CD4-positive, alpha-beta T cell treated with Interleukin-15 for 1 hour (primary cell): ENCODE data around the gene ZSCAN4.

Experiments
- DNase-seq: peaks from one replicate; pipeline ENCODE4 v3.0.0-alpha.2; 2020

The ZSCAN4 gene

GRCh38 chr19:57686727-57687126, 18.0 kb downstream of the ZSCAN4 start:
- DNase-seq = no peak

- DNase-seq = no peak
These were observed 18.8 kb downstream of the ZSCAN4 start for GRCh38 chr19:57687363-57688010.

GRCh38 chr19:57688011-57688763, 19.5 kb downstream of the ZSCAN4 start:
- no peak for DNase-seq

GRCh38 chr19:57689750-57690149, 21.0 kb downstream of the ZSCAN4 start:
- DNase-seq = no peak

- no peak for DNase-seq
These were observed 32.9 kb downstream of the ZSCAN4 start for GRCh38 chr19:57701625-57702024.

- DNase-seq = no peak
These were observed 37.6 kb downstream of the ZSCAN4 start for GRCh38 chr19:57706346-57706745.

- DNase-seq = peak; percentile 72
These were observed 40.1 kb downstream of the ZSCAN4 start, which contains the start of gene ZNF154 for GRCh38 chr19:57708641-57709361. TSS of gene ZNF154 (minus strand) at chr19:57709204. CDS start at chr19:57708971, 233 bp downstream.

GRCh38 chr19:57709616-57710015, 40.9 kb downstream of the ZSCAN4 start:
- no peak for DNase-seq

- DNase-seq = no peak
These were observed 43.5 kb downstream of the ZSCAN4 start for GRCh38 chr19:57712222-57712621.

- no peak for DNase-seq
These were observed 50.7 kb downstream of the ZSCAN4 start for GRCh38 chr19:57719424-57719823.

- DNase-seq = no peak
These were observed 51.3 kb downstream of the ZSCAN4 start for GRCh38 chr19:57719901-57720519.

GRCh38 chr19:57720878-57721277, 52.1 kb downstream of the ZSCAN4 start:
- no peak for DNase-seq
